ENCODE data around the gene CD93.

The CD93 gene

DNA sequence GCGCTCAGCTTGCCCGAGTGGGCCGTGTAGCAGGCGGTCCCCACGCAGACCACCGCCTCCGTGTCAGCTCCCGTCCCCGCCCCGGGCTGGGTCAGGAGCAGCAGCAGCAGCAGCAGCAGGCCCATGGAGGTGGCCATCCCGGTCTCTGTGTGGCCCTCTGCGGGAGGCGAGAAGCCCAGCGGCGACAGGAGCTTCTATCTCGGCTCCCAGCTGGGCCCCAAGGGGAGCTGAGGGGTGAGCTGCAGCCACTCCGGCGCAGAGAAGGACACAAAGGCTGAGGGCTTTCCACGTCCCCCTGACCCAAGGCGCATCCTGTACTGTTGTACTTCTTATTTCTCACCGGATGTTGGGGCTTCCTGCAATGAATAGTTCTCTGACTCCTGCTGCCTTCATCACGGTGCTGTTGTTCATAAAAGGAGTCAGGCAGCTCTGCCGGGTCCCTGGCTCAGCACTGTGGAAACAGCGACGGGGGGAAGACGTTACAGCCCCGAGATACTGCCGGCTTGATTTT lies at the start of gene CD93:
TSS of gene CD93 (minus strand) at position 269 of the 511 bp plus-strand sequence. CDS start at position 137, 132 bp downstream.
- DNase-seq: no peak

GRCh38 chr20:23133560-23133998 lies 47.5 kb upstream of the CD93 start:
- DNase-seq: no peak

DNA sequence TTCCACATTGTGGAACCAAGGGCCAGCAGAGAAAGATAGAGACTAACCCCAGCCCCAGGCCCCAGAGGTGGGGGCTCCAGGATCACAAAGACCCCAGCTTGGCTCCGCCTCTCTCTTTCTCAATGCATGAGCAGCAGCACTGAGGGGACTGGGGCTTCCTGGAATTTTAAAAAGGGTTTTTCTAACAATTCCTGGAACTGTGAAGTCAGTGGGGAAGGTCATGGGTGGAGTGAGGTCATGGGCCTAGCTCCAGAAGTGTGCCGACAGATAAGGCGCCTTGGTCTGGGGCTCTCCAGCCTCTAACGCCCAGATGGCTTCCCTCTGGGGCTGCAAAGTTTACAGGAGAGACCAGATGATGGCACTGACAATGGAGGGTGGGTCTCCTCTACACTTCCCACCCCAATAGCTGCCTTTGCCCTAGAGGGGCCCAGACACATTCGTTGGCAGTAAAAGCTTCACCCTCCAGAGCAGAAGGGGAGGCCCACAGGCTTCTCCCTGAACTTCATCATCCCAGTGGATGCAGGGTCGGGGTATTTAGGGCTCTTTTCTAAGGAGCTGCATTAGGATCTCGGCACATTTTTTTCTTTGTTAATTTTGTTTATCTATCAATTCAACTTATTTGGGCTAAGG lies 46.9 kb upstream of the CD93 start:
- no peak for DNase-seq

- DNase-seq: no peak
These were observed 46.3 kb upstream of the CD93 start for GRCh38 chr20:23132293-23132929.

DNA sequence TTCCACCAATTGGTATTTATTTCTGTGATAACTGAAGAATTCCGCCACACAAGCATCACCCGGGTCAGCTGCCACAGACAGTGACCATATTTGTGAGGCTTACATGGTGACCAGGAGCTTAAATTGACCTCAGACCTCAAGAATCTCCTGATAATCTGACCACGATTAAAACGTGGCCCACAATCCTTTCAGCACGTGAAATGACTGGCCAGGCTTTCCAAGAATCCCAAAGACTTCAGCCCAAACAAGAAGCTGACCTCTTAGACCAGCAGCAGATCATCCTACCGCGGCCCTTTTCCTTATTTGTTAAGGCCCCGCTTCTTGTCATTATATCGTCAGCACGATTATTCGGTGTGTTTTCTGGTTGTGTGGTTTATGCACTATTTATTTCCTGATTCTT lies 45.6 kb upstream of the CD93 start:
- no peak for DNase-seq

DNA sequence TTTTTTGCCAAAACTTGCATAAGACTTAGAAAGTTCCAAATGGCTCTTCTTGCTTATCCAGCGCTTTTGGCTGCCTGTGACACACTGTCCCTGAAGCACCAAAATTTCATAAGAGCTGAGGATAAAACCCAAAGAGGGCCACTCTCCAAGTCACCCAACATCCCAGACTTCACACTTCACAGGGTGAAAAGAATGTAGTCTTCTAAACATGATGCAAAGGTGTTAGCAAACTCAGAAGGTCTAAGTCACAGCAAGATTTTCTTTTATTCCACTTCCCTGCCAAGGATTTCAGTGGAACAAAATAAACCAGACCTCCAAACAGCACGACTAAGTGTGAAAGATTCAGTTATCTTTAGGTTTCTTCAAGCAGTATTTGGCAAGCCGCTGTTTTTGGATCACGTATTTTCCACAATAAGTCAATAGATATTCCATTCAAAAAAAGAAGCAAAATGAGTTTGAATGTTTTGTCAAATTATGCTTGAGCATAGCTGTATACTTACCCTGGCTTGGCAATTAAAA lies 44.6 kb upstream of the CD93 start:
- DNase-seq: no peak

DNA sequence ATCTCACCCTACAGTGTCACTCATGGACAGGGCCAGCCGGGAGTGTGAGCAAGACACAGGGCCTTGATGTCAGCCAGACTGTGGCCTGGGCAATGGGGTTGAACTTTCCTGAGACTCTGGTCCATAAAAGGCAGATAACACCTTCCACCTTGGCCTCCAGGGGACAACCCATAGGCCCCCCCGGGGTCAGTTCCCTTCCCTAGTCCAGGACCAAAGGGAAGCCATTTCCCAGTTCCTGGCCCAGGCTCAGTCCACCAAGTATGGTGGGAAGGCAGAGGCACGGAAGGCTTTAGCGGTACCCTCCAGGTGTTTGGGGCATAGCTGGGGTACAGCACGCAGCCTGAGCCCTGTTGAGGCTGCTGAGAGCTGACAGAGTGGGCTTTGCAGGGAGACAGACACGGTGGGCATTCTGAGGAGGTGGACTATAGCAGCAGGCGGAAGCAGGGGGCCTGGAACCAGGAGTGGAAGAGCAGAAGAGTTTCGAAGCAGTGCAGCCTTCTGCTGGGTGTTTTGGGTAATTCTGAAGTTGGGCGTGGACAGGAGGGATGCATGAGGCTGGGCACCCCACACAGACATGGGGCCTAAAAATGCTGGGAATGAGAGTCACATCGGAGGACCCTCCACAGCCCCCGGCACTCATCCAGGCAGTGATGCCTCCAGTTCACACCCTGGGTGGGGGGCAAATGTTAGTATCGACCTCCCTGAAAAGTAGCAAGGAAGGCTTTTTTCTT lies 43.9 kb upstream of the CD93 start:
- DNase-seq: no peak

DNA sequence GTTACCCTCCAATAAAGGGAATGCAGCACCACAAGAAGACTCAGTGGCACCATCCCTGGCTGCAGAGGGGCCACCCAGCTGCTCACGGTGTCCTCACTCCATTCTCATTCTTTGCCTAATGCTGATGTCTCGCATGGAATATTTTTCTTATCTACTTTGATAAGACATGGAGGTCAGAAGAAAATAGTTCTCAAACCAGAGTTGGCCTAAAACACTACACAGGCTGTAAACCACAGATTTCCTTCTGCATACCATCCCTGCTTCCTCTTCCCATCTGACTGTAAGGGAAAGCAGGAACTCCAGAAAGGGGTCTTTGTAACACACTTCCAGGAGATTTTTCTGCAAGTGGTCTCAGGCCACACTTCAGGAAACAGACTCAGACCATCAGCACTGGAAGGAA lies 43.1 kb upstream of the CD93 start:
- DNase-seq: no peak

GRCh38 chr20:23128461-23129125 lies 42.5 kb upstream of the CD93 start:
- no peak for DNase-seq

DNA sequence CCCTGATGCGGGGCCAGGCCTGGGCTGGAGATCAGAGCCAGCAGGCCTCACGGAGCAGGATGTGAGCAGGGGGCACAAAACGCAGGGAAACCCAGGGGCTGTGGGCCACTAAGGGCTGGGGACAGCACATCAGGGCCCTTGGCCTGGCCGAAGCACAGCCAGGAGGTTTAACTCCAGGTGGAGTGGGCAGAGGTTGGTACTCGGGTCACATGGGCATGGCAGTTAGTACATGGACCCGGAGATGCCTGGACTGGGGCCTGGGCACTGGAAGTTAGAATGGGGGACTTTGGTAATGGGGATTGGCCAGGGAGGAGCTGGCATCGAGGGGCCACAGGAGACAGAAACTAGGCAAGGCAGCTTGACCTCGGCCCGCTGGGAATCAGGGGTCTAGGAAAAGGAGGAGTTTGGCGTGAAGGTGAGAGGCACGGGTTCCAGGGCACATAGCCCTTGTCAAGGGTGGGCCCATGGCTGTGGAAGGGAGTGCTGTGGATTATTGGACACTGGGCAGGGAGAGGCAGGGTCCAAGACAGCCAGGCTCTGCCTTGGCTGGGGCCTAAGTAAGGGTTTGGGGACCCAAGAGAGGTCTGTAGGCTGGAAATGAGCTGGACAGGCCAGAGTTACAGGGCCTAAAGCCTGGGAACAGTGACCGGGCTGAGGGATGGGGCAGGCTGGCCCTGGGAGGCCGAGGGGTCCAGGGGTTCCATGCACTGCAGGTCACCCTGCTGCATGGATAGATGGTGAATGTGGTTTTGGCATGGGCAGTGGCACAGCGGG lies 41.6 kb upstream of the CD93 start:
- DNase-seq: no peak

GRCh38 chr20:23126281-23127061 lies 40.3 kb upstream of the CD93 start:
- DNase-seq: no peak

GRCh38 chr20:23125625-23126191 lies 39.6 kb upstream of the CD93 start:
- DNase-seq: no peak

- DNase-seq: no peak
These were observed 39.0 kb upstream of the CD93 start for GRCh38 chr20:23125159-23125558.

- DNase-seq: no peak
These were observed 37.8 kb upstream of the CD93 start for GRCh38 chr20:23123886-23124285.

DNA sequence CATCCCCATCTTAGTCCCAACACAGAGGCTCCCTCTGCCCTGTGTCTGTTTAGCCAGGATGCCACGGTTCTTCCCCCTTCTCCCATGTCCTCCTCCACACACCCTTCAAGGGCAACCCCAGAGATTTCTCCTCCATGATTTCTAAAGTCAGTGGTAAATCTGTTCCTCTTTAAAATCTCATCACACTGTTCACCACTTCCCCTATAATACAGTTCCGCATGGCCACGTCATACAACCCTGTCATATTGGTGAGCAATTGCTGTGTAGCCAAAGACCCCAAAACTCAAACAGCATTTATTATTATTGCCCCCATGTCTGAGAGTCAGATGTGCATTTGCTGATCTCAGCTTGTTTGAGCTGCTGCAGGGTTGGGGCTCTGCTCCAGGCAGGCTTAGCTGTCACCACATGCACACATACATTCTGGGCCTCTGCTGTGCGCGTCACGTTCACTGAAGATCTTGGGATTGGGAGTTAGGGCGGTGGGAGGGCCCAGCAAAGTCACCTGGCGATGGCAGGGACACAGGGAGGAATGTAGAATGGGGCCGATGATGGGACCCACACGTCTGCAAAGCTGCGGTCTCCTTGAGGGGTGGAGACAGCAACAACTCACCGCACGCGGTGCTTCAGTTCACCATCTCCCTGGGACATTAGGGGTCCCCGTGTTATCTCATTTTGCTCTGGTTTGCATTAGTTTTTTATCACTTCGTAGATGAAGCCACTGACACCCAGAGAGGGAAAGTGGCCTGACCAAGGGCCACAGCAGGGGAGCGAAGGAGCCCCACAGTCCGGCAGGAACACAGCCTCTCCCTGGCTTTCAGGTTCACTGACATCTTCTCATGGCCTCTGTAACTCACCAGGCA lies 36.9 kb upstream of the CD93 start:
- DNase-seq: no peak

DNA sequence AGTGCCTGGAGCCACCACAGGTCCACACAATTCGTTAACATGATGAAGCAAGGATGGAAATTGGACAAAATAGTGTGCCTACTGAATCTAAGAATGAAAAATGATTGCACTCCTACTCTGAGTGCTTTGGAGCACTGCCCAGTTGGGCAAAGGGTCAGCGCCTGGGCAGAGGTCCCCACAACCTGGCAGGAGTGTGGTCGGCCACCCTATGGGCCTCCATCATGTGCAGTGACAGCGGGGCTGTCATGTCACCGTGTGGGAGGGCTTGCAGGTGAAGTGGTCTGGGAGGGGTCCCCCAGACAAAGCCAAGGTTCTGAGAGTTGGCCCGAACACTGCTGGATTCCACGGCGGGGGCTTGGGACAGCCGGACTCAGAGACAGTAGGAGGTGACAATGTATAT lies 36.2 kb upstream of the CD93 start:
- no peak for DNase-seq

GRCh38 chr20:23121751-23122320 lies 35.7 kb upstream of the CD93 start:
- no peak for DNase-seq

GRCh38 chr20:23120936-23121750 lies 35.0 kb upstream of the CD93 start:
- no peak for DNase-seq

- no peak for DNase-seq
These were observed 34.1 kb upstream of the CD93 start for GRCh38 chr20:23120261-23120660.

Measured in amniotic stem cell (primary cell).